Stimulated activated CD4-positive, alpha-beta T cell treated with anti-CD3 and anti-CD28 coated beads, Interleukin-1b, Interleukin-23, amount 100 ng/mL, for 48 hours (primary cell): Measurements from ENCODE around the gene NUP210.

Source experiments
- DNase-seq: peaks from one replicate; pipeline ENCODE4 v3.0.0-alpha.2; 2020

NUP210 gene

DNA sequence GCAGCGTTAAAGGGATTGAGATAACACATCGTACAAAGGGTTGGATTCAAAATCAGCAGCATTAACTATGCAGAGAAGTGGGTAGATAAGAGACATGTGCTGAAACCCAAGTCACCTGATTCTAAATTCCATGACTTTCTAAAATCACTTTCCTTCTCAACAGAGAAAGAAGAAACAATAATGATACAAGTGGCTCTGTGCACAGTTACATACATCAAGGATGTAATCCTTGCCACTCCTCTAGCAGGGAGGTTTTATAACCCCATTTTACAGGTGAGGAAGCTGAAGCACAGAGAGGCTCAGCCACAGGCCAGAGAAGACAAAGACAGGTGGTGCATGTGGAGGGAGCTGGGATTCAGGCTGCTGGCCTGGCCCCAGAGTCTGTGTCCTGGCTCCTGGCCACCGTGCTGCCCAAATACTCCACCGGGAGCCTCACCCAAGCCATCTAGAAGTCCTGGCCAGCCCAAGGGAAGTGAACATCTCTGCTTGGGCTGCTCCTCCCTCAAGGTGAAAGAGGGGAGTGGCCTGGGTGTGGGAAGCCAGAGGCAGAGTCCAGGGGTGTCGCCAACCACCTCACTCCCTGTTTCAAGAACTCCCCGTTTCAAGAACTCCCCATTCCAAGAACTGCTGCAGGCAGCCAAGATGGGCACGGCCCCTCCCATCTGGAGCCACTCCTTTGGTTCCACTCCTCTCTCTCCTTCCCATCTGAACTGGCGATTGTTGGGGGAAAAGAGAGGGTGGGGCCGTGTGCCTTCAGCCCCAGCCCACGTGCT lies 147.1 kb downstream of the NUP210 start:
- no peak for DNase-seq

DNA sequence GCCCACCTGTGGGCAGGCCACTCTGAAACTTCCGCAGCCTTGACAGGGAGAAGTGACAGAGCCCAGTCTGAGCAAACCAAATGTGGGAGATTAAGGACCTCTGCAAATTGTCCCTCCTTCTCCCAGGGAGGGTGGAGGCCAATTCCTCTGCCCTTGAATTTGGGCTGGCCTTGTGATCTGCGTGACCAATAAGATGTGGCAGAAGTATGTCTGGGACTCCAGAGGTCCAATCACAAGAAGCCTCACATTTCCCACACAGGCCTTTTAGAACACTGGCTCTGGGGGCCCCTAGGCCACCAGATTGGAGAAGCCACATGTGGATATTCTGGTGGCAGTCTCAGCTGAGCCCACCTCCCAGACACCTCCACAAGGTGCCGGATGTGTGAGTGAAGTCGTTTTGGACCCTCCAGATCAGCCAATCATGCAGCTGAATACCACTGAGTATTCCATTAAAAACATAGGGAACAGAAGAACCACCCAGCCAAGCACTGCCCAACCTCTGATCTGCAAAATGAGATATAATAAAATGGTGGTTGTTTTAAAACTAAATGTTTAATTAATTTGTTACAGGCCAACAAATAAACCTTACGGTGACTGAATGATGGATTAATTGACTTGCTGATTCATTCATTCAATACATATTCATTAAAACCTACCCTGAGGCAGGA lies 150.3 kb downstream of the NUP210 start:
- no peak for DNase-seq

- no peak for DNase-seq
Measured at GRCh38 chr3:13268961-13269441, 151.1 kb downstream of the NUP210 start.

DNA sequence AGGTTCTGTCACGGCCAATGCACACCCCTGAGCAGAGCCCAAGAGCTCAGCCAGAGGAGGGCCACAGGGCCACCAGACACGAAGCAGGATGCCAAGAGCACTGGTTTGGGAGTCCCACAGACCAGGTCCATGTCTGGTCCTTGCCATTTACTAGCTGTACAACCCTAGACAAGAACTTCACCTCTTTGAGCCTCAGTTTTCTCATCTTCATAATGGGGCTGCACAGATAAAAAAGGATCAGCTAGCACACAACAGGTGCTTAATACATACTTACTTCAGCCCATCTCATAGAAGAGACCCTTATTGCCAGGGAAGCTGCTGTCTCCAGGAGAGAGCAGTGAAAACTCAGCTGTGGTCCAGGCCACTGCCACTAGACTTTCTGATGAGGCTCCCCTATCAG lies 152.0 kb downstream of the NUP210 start:
- DNase-seq, result no peak

DNA sequence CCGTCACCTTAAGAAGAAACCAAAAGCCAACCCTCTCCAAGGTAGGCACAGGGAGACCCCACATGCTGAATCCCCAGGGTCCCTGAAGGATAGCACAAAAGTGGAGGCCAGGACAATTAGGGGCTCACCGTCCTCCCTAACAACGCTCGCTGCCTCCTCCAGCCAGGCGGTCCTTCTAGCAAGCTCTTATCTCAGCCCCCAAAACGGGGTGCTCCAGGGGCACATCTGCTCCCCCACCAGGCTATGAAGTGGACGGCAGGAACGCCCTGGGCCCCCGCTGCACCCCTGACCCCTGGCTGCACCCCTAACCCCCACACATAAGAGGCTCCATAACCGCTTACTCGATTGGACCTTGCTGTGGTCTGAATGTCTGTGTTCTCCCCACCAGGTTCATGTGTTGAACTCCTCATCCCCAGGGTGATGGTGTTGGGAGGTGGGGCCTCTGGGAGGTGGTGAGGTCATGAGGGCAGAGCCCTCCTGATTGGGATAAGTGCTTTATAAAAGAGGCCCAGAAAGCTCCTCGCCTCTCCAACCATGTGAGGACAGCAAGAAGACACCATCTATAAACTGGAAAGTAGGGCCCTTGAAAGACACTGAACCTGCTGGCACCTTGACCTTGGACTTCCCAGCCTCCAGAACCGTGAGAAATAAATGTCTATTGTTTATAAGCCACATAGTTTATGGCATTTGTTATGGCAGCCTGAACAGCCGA lies 153.3 kb downstream of the NUP210 start:
- DNase-seq, result no peak
